Naive thymus-derived CD4-positive, alpha-beta T cell (primary cell): Measurements from ENCODE around the gene NATD1. TPM values are rescaled to one million over a fixed set of nuclear protein-coding genes. Genes with fewer than 3 reads are reported as not detected.

Experiments used
- ATAC-seq: fragments of 150-1000 bp; cut with Tn5 transposase; 2 replicates; pipeline ENCODE4 v1.10.0; 2021; ENCODE audit warnings: mild to moderate bottlenecking, moderate library complexity
- CTCF ChIA-PET: fragments of 350-600 bp; sonication (Branson Sonifier 250); formaldehyde crosslinking; loops from one replicate; lab custom pipeline; 2021; ENCODE audit warnings: antibody characterized with exemption; lab: Charles Lee
- POLR2A ChIA-PET: fragments of 350-600 bp; sonication (Branson Sonifier 250); formaldehyde crosslinking; loops from one replicate; lab custom pipeline; 2021; ENCODE audit warnings: antibody characterized with exemption, inconsistent platforms; lab: Charles Lee
- DNase-seq, 9 donors: peaks; one replicate each; pipeline versions ENCODE4 v3.0.0 to v3.0.0-alpha.2; 2020 to 2022; ENCODE audit warnings: mixed read lengths in 1 of 9
- H3K27ac ChIP-seq: one replicate; pipeline ENCODE4 v1.7.0; 2013; ENCODE audit warnings: mild to moderate bottlenecking, low read depth, low read length, moderate library complexity
- H3K27me3 ChIP-seq, 2 donors: one replicate each; pipeline ENCODE4 v1.7.0; 2013; ENCODE audit warnings: low read length in 2 of 2, mild to moderate bottlenecking in 2 of 2, moderate library complexity in 2 of 2; ENCODE audit not compliant: control insufficient read depth in 2 of 2, insufficient read depth in 2 of 2
- H3K36me3 ChIP-seq, 3 experiments: 1 replicate in 2 of 3; 2 replicates in 1 of 3; pipeline ENCODE4 v1.7.0; 2013; ENCODE audit warnings: low read length in 3 of 3, mild to moderate bottlenecking in 3 of 3, moderate library complexity in 1 of 3; ENCODE audit not compliant: insufficient read depth in 3 of 3, control insufficient read depth in 2 of 3
- H3K4me1 ChIP-seq, 2 donors: one replicate each; pipeline ENCODE4 v1.7.0; 2013; ENCODE audit warnings: low read length in 2 of 2, mild to moderate bottlenecking in 2 of 2, moderate library complexity in 1 of 2; ENCODE audit not compliant: control insufficient read depth in 2 of 2, insufficient read depth in 2 of 2
- H3K4me3 ChIP-seq: 2 replicates; pipeline ENCODE4 v1.7.0; 2013; ENCODE audit warnings: mild to moderate bottlenecking, low read length
- H3K9me3 ChIP-seq, 3 experiments: 1 replicate in 2 of 3; 2 replicates in 1 of 3; pipeline ENCODE4 v1.7.0; 2013; ENCODE audit warnings: low read length in 3 of 3; ENCODE audit not compliant: control insufficient read depth in 2 of 3
- H3K27ac Mint-ChIP-seq, 9 donors: one replicate each; pipeline ENCODE4 v1.8.0; 2020 to 2022; ENCODE audit warnings: mixed read lengths in 9 of 9, mild to moderate bottlenecking in 8 of 9, moderate library complexity in 5 of 9, inconsistent platforms in 2 of 9
- H3K27me3 Mint-ChIP-seq, 5 donors: one replicate each; pipeline ENCODE4 v1.8.0; 2021 to 2022; ENCODE audit warnings: mixed read lengths in 5 of 5, mild to moderate bottlenecking in 1 of 5
- H3K36me3 Mint-ChIP-seq, 5 donors: one replicate each; pipeline ENCODE4 v1.8.0; 2020 to 2022; ENCODE audit warnings: mixed read lengths in 5 of 5, mild to moderate bottlenecking in 3 of 5, inconsistent platforms in 1 of 5
- H3K4me1 Mint-ChIP-seq, 7 donors: one replicate each; pipeline ENCODE4 v1.8.0; 2020 to 2022; ENCODE audit warnings: mixed read lengths in 7 of 7, mild to moderate bottlenecking in 3 of 7, inconsistent platforms in 1 of 7
- H3K4me3 Mint-ChIP-seq, 10 donors: one replicate each; pipeline ENCODE4 v1.8.0; 2020 to 2022; ENCODE audit warnings: mild to moderate bottlenecking in 10 of 10, mixed read lengths in 10 of 10, moderate library complexity in 6 of 10, inconsistent platforms in 2 of 10
- H3K9me3 Mint-ChIP-seq, 11 donors: one replicate each; pipeline ENCODE4 v1.8.0; 2020 to 2022; ENCODE audit warnings: mixed read lengths in 11 of 11, mild to moderate bottlenecking in 4 of 11, inconsistent platforms in 1 of 11, moderate library complexity in 1 of 11
- intact Hi-C, 2 donors: fragments of 100-400 bp; cut with micrococcal nuclease; formaldehyde crosslinking; loops; one replicate each; pipeline ENCODE4 v1.15.1; 2023
- polyA plus RNA-seq, 2 donors: library from polyadenylated mRNA; unstranded; fragments of 300-500 nt; fragmentation: Illumina TruSeq; gene quantifications; one replicate each; pipeline ENCODE4 v1.2.3, GENCODE V29; 2021
- total RNA-seq, 6 experiments: library from RNA in 5 of 6; stranded (reverse) in 5 of 6; gene quantifications; 1 replicate in 5 of 6; 2 replicates in 1 of 6; pipeline ENCODE4 v1.2.3 and lab custom pipeline; 2021 to 2026

NATD1 gene
- total and polyA plus RNA-seq, 7 experiments from 2014 or later = 1.7 to 11.1 (median 7.1) TPM

DNA sequence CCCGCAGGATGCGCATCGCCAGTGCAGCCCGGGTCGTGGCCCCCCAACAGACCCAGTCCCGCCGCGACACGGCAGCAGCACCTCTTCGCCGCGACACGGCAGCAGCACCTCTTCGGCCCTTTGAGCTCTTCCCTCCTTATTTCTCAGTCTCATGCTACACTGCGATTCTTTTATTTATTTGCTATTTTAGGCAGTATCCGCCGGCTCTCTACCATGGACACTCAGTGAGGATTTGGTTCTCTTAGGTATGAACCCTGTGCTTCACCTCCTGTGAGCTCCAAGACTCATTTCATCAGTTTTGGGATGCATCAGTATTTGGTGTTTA, 23.0 kb upstream of the NATD1 start:
- Histone ChIP-seq H3K9me3 (no peaks in the 10 kb centered on the region), H3K27ac (peak overlapping the region; percentile 91), H3K36me3 (no peaks in the 10 kb centered on the region), H3K27me3 (no peaks in the 10 kb centered on the region), H3K4me3 (peak overlapping the region; percentile 71), H3K4me1 (peaks cover 24 to 40% of the 10 kb centered on the region in 2 donors)
- H3K27ac Mint-ChIP-seq = peak overlapping the region; percentile 73 to 96 (median 92)
- peaks cover 35 to 52% (median 49%) of the 10 kb centered on the region in 7 donors for H3K4me1 Mint-ChIP-seq
- ATAC-seq (no peak), DNase-seq (no peak)
- no peaks in the 10 kb centered on the region for H3K27me3 Mint-ChIP-seq
- H3K9me3 Mint-ChIP-seq = no peaks in the 10 kb centered on the region
- peak overlapping the region; percentile 80 to 99 (median 94) for H3K4me3 Mint-ChIP-seq
- POLR2A ChIA-PET = interaction anchor here (0.6 to 7.3 kb wide), 8 partner anchors 8 to 143 kb away, joined by 3 to 48 read pairs (median 4); partner anchors contain the start of gene NATD1
- CTCF ChIA-PET = interaction anchor here (0.8 to 5.1 kb wide), 7 partner anchors 11 to 236 kb away, joined by 3 to 27 read pairs (median 5); no protein-coding TSS in a partner anchor
- peaks cover 0 to 2% (median 0%) of the 10 kb centered on the region in 5 donors for H3K36me3 Mint-ChIP-seq
- intact Hi-C loops = loop anchor here in 1 of 2 donors (1.0 kb wide), 1 partner anchor 150 kb away; the partner anchor contains the start of gene DHRS7B

DNA sequence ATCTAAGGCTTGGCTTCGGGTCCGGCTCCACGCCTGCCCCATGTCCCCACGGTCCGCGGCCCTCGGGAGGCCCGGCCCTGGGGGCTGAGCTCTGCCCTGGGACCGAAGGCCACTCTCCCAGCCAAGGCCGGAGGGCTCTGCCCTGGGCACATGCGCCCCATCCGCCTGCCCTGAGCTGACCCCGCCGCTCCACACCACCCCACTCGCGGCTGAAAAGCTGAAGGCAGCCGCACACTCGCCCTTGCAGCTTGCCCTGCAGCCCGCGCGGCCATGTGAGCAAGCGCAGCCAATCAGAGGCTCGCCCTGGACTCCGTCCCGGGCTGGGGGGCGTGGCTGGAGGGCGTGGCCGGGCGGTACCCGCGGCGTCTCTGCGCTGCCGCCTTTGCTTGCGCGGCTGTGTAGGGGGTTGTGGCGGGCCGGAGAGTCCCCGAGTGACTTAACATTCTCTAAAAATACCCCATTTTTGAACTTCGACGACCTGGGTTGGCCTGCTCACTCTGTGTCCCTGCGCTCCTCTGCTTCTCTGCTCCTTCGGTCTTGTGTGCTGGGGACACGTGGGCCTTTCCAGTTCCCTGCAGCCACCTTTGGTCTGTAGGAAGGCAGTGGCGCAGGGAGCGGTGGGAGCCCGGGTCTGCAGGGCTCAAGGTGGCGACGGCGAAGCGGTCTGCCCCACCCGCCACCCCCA, 22.5 kb upstream of the NATD1 start:
- H3K4me3 Mint-ChIP-seq = peak overlapping the region; percentile 80 to 99 (median 94)
- ATAC-seq (peak; percentile 93), DNase-seq (peak; percentile 78 to 99 (median 86))
- CTCF ChIA-PET = interaction anchor here (0.8 to 5.1 kb wide), 8 partner anchors 8 to 237 kb away, joined by 3 to 27 read pairs (median 4); no protein-coding TSS in a partner anchor
- intact Hi-C loops = loop anchor here (1.0 to 2.0 kb wide), 5 partner anchors 9 to 149 kb away; partner anchors contain the start of genes MAP2K3 (in 2 of the 2), NATD1 (in 2 of the 2), DHRS7B (in 1 of the 2) and TMEM11 (in 1 of the 2)
- POLR2A ChIA-PET = interaction anchor here (0.6 to 7.3 kb wide), 11 partner anchors 8 to 236 kb away, joined by 3 to 48 read pairs (median 4); partner anchors contain the start of genes NATD1, TMEM11 and USP22
- H3K9me3 ChIP-seq = no peaks in the 10 kb centered on the region
- H3K27me3 Mint-ChIP-seq = no peaks in the 10 kb centered on the region
- H3K36me3 ChIP-seq = no peaks in the 10 kb centered on the region
- H3K4me1 Mint-ChIP-seq = peaks cover 34 to 52% (median 49%) of the 10 kb centered on the region in 7 donors
- H3K27ac ChIP-seq = peak overlapping the region; percentile 91
- H3K9me3 Mint-ChIP-seq = no peaks in the 10 kb centered on the region
- H3K27ac Mint-ChIP-seq = peak overlapping the region; percentile 73 to 96 (median 92)
- peaks cover 0 to 2% (median 0%) of the 10 kb centered on the region in 5 donors for H3K36me3 Mint-ChIP-seq
- peak overlapping the region; percentile 71 for H3K4me3 ChIP-seq
- H3K4me1 ChIP-seq = peaks cover 24 to 40% of the 10 kb centered on the region in 2 donors
- no peaks in the 10 kb centered on the region for H3K27me3 ChIP-seq

DNA sequence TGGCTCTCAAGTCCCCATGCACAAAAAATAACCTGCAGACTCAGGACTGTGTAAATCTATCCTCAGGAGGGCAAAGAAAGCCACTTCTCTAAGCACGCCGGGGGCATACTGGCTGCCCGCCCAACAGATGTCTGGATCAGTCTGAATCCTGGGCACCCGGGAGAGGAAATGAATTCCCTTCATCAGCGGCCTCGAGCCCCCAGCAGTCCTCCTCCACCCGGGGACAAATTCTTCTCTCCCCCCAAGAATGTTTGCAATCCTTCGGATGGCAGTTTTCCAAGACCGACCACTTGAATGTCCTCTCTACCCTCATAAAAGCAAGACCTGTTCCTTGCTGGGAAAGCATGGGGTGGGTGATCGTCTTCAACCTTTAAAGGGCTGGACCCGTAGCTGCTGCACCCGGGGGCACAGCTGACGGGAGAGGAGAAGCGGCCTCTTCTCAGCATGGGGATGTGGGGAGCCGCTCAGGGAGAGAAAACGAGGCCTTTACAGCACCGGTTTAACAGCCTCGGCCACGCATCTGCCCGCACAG, 21.9 kb upstream of the NATD1 start:
- H3K27me3 ChIP-seq = no peaks in the 10 kb centered on the region
- intact Hi-C loops = loop anchor here (1.0 to 2.0 kb wide), 4 partner anchors 9 to 61 kb away; partner anchors contain the start of genes MAP2K3 (in 2 of the 2), NATD1 (in 2 of the 2) and TMEM11 (in 1 of the 2)
- Mint-ChIP-seq H3K4me3 (peak overlapping the region; percentile 80 to 99 (median 94)), H3K9me3 (no peaks in the 10 kb centered on the region), H3K27ac (peak overlapping the region in 6 of 9 donors; percentile 38 to 95 (median 83)), H3K27me3 (no peaks in the 10 kb centered on the region), H3K36me3 (peaks cover 0 to 2% (median 0%) of the 10 kb centered on the region in 5 donors), H3K4me1 (peaks cover 29 to 47% (median 46%) of the 10 kb centered on the region in 7 donors)
- H3K4me1 ChIP-seq = peaks cover 24 to 37% of the 10 kb centered on the region in 2 donors
- peak; percentile 0 for ATAC-seq
- H3K9me3 ChIP-seq = no peaks in the 10 kb centered on the region
- ChIA-PET CTCF (interaction anchor here (0.9 to 5.1 kb wide), 5 partner anchors 9 to 238 kb away, joined by 3 to 27 read pairs (median 4); no protein-coding TSS in a partner anchor), POLR2A (interaction anchor here (0.6 to 7.3 kb wide), 8 partner anchors 9 to 235 kb away, joined by 3 to 48 read pairs (median 4); partner anchors contain the start of genes NATD1, TMEM11 and USP22)
- no peaks in the 10 kb centered on the region for H3K36me3 ChIP-seq
- H3K27ac ChIP-seq = peak overlapping the region; percentile 91
- no peak for DNase-seq
- H3K4me3 ChIP-seq = peak overlapping the region; percentile 71

DNA sequence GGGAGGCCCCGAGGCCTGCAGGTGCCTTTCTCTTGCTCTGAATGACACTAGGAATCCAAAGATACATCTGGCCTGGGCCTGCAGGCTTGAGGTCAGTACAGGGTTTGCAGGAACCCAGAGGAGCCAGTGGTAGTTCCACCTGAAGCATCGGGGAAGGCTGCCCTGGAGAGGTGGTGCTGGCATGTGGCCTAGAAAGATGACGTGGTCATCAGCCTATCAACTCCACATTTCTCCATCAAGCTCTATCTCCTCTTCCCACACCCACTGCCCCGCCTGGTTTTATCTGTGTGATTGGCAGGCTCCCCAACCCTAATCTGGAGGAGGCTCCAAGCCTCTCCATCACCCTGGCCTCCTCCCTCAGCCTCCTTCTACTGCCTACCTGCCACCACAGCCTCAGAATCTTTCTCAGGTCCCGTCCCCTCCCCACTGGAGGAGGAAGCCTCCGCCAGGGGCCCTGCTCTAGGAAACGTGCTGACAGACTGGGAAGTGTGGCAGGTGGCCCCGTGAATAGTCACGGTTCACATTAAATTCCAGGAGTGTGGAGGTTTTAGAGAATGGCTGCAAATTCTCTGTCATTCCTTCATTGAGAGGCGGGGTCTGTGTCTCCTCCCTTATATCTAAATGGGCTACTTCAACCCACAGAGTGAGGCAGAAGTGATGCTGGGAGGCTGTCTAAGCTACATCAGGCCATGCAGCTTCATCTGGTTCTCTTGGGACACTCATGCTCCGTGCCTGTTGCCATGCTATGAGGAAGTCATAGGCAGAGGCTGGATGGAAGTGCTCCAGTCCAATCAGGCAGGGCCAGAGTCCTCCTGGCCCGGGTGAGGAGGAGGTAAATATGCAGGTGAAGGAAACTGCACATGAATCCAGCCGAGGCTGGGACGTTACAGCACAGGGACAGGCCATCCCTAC, 19.9 kb upstream of the NATD1 start:
- Histone ChIP-seq H3K4me3 (no peak overlapping the region), H3K27ac (no peak overlapping the region), H3K9me3 (no peaks in the 10 kb centered on the region), H3K27me3 (no peaks in the 10 kb centered on the region), H3K4me1 (peaks cover 21 to 23% of the 10 kb centered on the region in 2 donors), H3K36me3 (no peaks in the 10 kb centered on the region)
- no peak overlapping the region for H3K27ac Mint-ChIP-seq
- no peak for ATAC-seq
- H3K27me3 Mint-ChIP-seq = no peaks in the 10 kb centered on the region
- DNase-seq = no peak
- no peaks in the 10 kb centered on the region for H3K36me3 Mint-ChIP-seq
- POLR2A ChIA-PET = interaction anchor here (4.5 to 7.3 kb wide), 2 partner anchors 14 to 20 kb away, joined by 44 to 48 read pairs; partner anchors contain the start of gene NATD1
- H3K9me3 Mint-ChIP-seq = no peaks in the 10 kb centered on the region
- CTCF ChIA-PET = no interaction called here
- no peak overlapping the region for H3K4me3 Mint-ChIP-seq
- H3K4me1 Mint-ChIP-seq = peaks cover 19 to 44% (median 40%) of the 10 kb centered on the region in 7 donors
- intact Hi-C loops = no loop called here

DNA sequence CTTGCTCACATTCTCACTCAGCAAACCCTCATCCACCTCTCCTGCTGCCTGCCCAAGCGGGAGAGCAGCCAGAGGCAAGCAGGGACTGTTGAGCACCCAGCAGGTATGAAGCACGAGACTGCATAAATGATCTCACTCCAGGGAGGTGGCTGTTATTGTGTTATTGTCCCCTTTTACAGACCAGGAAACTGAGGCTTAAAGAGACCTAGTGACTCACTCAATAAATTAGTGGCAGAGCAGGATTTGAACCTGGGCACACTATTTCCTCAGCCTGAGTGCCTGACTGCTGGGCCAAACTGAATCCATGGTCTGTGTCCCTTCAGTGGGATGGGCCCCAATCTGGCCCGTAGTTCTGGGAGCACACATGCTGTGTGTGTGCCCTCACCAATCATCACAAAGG, 19.0 kb upstream of the NATD1 start:
- Mint-ChIP-seq H3K4me1 (peaks cover 24 to 47% (median 38%) of the 10 kb centered on the region in 7 donors), H3K4me3 (no peak overlapping the region), H3K36me3 (no peaks in the 10 kb centered on the region), H3K27ac (no peak overlapping the region), H3K9me3 (no peaks in the 10 kb centered on the region), H3K27me3 (no peaks in the 10 kb centered on the region)
- ChIA-PET POLR2A (interaction anchor here (7.3 kb wide), 1 partner anchor 14 kb away, joined by 48 read pairs; no protein-coding TSS in a partner anchor), CTCF (no interaction called here)
- ATAC-seq (no peak), DNase-seq (no peak)
- H3K9me3 ChIP-seq = no peaks in the 10 kb centered on the region
- H3K4me1 ChIP-seq = peaks cover 24 to 27% of the 10 kb centered on the region in 2 donors
- no peaks in the 10 kb centered on the region for H3K36me3 ChIP-seq
- H3K4me3 ChIP-seq = no peak overlapping the region
- H3K27ac ChIP-seq = no peak overlapping the region
- intact Hi-C loops = no loop called here
- no peaks in the 10 kb centered on the region for H3K27me3 ChIP-seq
